ENCODE measurements around the gene CSK.
"Not testable (repeated sequence)": the region's sequence is repeated elsewhere in the genome, so short reads cannot be mapped to it uniquely, and the experiment has no call there.

The CSK gene

DNA sequence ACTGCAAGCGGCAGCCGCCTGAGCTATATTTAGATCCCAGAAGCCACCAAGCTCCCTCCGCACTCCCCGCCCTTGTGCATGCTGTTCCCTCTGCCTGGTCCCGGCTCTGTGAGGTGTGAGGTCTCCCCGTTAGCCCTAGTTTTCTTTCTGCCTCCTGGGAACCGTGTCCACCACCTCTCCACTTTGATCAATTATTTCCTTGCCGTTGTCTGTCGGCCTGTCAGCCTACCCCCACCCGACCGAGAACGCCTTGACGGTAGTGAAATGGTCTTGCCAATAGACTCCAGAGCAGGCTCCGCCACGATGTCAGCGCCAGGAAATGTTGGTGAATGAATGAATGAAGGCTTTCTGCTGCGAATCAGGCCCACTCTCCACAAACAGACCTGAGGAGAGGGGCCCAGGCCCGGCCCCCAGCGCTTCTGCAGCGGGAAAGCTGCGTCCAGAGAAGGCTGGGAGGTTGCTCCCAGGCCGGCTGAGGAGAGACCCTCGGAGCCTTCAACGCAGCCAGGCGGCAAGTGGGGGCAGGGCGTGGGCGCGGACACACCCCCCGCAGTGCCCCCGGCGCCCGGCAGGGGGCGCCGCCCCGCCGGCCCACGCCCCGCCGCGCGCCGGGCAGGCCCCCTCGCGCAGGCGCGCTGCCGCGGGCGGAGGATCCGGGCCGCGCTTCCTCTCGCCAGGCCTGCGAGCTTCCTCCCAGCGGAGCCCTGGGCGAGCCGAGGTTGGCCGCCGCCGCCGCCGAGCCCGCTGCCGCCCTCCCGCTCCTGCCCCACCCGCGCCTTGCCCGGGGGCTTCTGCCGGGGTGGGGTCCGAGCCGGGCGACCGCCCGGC lies at the start of gene CSK:
TSS of gene CSK (plus strand) at position 650 of the 828 bp plus-strand sequence. CDS start 16,218 bp downstream, outside the sequence.
- peak; percentile 80 for DNase-seq

DNA sequence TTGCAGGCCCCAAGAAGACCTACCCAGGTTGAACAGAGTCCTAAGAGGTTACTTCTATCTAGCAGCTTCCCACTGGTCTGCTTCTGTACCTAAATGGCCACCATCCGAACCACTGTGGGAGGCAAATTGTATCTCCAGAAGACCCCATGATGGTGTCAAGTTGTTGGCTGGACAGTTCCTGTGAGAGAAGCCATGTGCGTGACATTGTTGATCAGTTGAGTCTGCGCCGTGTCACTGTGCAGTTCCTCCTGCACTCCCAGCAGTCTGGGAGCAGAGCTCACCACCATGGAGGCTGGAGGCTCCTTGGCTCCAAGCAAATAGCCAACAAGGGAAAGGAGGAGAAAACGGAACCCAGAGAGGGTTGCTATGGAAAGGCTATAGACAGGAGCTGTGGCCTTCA lies 49.0 kb upstream of the CSK start:
- no peak for DNase-seq

DNA sequence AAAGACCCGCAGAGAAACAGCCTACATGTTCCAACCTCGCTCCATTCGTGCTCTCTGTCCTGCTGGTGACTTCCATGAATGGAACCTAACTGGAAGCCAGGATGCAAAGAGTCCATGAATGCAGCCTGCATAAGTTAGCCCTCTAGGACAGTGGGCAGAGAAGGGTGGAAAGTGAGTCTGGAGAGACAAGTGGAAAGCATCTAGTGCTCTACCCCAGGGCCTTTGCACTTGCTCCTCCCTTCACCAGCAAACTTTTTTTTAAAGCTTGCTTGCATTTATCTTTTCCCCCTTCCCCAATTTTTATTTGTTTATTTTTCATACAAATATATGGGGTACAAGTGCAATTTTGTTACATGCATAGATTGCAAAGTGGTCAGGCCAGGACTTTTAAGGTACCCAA lies 48.6 kb upstream of the CSK start:
- DNase-seq = no peak

DNA sequence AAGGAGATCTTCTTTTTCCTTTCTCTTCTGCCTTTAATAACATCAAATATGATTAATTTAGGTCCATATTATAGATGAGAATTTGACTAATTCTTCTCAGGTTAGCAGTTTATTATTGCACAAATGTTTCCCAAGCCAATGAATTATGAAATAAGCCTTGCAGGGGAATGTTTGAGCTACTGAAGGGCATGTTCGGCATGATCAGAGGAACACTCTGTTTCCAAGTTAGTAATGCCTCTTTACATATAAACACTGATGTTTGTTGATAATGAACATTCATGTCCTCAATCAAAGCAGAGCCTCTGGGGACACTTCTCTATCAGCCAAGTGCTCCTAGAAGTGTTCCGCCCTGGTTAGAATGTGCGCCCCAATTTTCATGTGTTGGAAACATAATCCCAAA lies 46.6 kb upstream of the CSK start:
- DNase-seq = no peak

- DNase-seq = not testable (repeated sequence)
These were observed 43.6 kb upstream of the CSK start for GRCh38 chr15:74738239-74738638.

DNA sequence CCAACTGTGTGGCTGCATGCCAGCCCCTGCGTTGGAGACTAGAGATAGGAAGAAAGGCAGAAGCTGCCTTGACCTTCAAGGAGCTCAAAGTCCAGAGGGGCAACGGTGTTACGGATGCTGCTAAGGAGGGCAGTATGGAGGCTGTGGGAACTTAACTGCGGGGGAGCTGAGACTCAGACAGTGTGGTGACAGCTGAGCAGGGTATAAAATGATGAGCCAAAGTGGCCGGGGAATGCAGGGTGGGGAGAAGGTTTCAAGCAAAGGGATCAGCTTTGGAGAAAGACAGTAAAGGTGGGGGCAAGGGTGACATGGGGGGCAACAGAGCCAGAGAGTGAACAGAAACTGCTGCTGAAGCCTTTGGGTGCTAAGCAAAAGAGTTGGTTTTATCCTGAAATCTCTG lies 39.5 kb upstream of the CSK start:
- no peak for DNase-seq

- no peak for DNase-seq
These were observed 35.5 kb upstream of the CSK start for GRCh38 chr15:74746389-74746788.

DNA sequence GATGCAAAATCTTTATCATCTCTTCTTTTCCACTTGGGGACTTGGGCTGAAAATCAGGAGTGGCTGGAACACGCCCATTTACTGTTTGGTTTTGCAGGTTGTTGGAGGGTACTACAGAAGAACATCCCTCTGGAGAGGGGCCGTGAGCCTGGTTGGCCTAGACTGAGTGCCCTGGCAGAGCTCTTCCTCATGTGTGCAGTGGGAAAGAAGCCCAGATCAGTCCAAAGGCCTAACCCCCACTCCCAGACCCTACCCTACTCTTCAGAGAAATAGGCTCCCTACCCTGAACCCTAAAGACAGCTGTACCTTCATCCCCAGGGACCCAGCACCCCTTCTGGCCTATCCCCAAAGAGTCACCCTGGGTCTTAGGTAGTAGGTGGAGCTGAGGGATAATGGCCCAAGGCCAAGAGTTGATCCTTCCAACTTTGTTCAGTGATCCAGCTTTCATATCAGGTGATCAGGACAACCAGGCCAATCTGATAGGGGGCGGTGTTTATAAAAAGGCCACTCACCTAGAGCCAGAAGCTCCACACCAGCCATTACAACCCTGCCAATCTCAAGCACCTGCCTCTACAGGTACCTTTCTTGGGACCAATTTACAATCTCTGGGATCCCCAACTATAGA lies 33.4 kb upstream of the CSK start, which contains the start of gene CYP1A2:
TSS of gene CYP1A2 (plus strand) at position 524 of the 625 bp plus-strand sequence. CDS start 894 bp downstream, outside the sequence.
- DNase-seq = no peak

DNA sequence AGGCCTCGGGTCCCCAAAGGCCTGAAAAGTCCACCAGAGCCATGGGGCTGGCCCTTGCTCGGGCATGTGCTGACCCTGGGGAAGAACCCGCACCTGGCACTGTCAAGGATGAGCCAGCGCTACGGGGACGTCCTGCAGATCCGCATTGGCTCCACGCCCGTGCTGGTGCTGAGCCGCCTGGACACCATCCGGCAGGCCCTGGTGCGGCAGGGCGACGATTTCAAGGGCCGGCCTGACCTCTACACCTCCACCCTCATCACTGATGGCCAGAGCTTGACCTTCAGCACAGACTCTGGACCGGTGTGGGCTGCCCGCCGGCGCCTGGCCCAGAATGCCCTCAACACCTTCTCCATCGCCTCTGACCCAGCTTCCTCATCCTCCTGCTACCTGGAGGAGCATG lies 32.0 kb upstream of the CSK start:
- DNase-seq = no peak

DNA sequence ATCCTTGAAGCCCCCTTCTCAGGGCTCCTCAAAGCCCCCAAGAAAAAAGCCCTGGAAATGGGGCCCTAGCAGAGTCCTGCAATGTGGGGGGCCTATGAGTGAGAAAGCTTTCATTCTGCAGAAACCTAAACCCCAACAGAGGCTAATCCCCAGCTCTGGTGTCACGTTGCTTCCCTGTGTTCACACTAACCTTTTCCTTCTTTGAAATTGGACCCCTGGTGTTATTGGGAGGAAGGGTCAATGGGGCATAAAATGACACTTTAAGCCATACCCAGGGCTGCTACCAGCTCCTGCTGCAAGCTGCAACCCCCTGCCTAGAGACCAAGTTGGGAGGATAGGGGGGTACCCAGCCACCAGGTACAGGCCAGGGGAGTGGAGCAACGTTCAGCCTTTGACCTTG lies 31.1 kb upstream of the CSK start:
- DNase-seq = no peak

GRCh38 chr15:74752011-74752410 lies 29.9 kb upstream of the CSK start:
- DNase-seq = no peak

GRCh38 chr15:74752531-74752930 lies 29.3 kb upstream of the CSK start:
- no peak for DNase-seq

DNA sequence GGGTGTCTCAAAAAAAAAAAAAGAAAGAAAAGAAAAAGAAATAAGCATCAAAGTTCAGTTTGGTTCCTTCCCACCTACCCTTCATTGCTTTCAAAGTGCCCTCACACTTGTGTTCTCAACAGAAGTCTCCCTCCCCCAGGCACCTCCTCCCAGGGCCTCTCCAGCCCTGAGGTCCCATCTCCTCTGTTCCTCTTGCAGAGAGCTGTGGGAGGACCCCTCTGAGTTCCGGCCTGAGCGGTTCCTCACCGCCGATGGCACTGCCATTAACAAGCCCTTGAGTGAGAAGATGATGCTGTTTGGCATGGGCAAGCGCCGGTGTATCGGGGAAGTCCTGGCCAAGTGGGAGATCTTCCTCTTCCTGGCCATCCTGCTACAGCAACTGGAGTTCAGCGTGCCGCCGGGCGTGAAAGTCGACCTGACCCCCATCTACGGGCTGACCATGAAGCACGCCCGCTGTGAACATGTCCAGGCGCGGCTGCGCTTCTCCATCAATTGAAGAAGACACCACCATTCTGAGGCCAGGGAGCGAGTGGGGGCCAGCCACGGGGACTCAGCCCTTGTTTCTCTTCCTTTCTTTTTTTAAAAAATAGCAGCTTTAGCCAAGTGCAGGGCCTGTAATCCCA lies 27.2 kb upstream of the CSK start:
- no peak for DNase-seq

GRCh38 chr15:74758736-74759135 lies 23.1 kb upstream of the CSK start:
- DNase-seq = no peak

DNA sequence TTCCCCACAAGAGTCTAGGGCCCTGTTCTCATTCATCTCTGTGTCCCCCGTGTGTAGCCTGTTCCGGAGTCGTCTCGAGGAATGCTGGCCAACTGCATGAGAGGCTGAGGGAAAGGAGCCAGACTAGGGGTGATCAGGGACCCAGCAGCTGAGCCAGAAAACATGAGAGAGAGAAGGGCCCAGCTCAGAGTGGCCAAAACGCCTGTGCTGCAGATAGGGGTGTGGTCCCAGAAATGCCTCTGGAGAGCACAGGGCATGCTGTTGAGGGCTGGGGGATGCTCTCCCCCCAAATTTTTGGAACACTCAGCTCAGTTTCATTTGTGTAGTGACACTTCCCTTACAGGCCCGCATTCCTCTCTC lies 19.1 kb upstream of the CSK start:
- no peak for DNase-seq

DNA sequence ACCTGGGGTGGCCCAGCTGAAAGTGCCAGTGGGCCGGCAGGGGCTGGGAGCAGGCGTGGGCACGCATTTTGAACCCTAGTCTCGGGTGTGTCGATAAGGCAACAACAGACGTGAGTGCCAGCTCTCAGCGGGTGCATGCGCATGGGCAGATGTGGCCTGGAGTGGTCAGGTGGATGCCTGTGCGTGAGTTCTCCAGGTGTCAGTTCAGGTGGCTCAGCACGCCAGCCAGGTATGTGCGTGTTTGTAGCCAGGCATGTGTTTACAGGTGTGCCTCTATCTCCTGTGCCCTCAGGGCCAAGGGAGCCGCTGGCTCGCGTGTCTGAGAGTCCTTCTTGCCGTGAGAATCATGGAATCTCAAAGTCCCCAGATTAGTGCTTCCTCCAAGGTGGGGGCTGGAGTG lies 18.5 kb upstream of the CSK start:
- no peak for DNase-seq

- DNase-seq = no peak
These were observed 14.4 kb upstream of the CSK start for GRCh38 chr15:74767167-74768098.

DNA sequence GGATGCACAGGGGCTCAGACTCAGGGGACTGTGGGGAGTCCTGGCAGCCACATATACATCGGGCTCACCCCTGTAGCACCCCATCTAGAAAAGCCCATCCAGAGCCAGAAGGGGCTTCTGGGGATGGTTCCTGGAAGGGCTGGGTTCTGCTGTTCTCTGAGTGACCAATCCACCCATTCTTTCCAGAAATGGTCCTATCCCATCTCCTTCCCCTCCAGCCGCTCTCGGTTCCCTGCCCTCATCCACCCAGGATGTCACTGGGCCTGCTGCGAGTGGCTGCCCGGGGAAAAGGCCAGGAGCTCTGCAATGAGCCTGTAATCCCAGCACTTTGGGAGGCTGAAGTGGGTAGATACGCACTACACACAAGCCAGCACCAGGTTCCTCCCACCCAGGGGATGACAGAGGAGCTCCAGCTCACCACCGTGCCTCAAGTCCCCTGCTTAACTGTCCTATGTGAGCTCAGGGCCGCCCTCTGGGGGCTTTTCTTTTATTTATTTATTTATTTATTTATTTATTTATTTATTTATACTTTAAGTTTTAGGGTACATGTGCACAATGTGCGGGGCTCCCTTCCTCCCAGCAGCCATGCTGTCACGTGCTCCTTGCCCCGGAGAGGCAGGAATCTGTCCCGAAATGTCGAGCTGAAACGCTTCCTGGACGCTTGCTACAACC lies 13.6 kb upstream of the CSK start:
- no peak for DNase-seq

DNA sequence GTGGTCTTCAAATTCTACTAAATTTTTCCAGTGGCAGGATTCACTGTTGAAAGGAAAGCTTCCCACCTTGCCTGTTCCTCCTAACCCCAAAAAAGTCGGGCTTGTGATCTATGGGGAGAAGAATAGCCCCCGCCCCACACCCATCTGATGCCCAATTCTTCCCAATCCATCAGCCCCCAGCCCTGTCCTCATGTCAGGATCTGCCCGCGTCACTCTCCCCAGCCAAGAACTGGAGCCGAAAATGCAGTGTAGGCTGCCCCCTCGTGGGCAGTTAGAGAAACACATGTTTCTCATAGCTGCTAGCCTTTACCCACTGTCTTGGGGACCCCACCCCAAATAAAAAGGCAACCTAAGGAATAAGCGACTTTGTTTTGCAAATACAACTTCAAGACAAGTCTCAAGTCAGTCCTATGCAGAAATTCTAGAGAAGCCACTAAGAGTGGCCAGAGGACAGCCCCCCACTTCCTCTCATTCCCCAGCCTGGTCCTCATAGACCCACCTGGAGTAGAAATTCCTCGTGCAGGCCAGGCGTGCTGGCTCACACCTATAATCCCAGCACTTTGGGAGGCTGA lies 13.0 kb upstream of the CSK start:
- peak; percentile 66 for DNase-seq

GRCh38 chr15:74769463-74770025 lies 12.3 kb upstream of the CSK start:
- no peak for DNase-seq

GRCh38 chr15:74770211-74770903 lies 11.5 kb upstream of the CSK start:
- DNase-seq = no peak

Data from activated naive CD4-positive, alpha-beta T cell treated with anti-CD3 and anti-CD28 coated beads, Interleukin-2, amount 50 U/mL, for 16 hours (primary cell).